ENCODE results near the gene ECT2L. TPM values are rescaled to one million over a fixed set of nuclear protein-coding genes. Genes with fewer than 3 reads are reported as not detected.

Gene ECT2L
- total and polyA plus RNA-seq, 4 donors: under 0.01 to 0.32 TPM; not detected in 2

GRCh38 chr6:138865480-138866109 is 69.7 kb downstream of the ECT2L start:
- no peak overlapping the region for H3K4me3 ChIP-seq (ENCODE audit: low read depth in 1 of 3, low read length in 3 of 3)
- no peak overlapping the region for H3K9ac ChIP-seq (ENCODE audit: low read depth in 1 of 2, low read length in 2 of 2)
- no peaks in the 10 kb centered on the region for H3K4me1 ChIP-seq (ENCODE audit: control insufficient read depth in 4 of 4, insufficient read depth in 4 of 4, low read length in 3 of 4)
- no peak for TF ChIP-seq ATF3 (IDR thresholded peaks at IDR 0.05)
- no peak for TF ChIP-seq TAF1 (conservative IDR thresholded peaks at IDR 0.05)
- no peaks in the 10 kb centered on the region for H3K9me3 ChIP-seq (ENCODE audit: control insufficient read depth in 4 of 4, low read length in 3 of 4)
- no peaks in the 10 kb centered on the region for H3K27me3 ChIP-seq (ENCODE audit: control insufficient read depth in 4 of 4, insufficient read depth in 4 of 4, low read length in 3 of 4)
- H3K27ac ChIP-seq (ENCODE audit: low read depth in 1 of 2, low read length in 2 of 2): no peak overlapping the region
- no peaks in the 10 kb centered on the region for H3K36me3 ChIP-seq (ENCODE audit: control insufficient read depth in 4 of 4, insufficient read depth in 3 of 4, low read depth in 1 of 4, low read length in 3 of 4)
- DNase-seq (ENCODE audit: low spot score): no peak
- WGBS: 95% methylated on average over 6 of the region's 6 CpGs

- no peaks in the 10 kb centered on the region for H3K4me1 ChIP-seq (ENCODE audit: control insufficient read depth in 4 of 4, insufficient read depth in 4 of 4, low read length in 3 of 4)
- H3K27ac ChIP-seq (ENCODE audit: low read depth in 1 of 2, low read length in 2 of 2): no peak overlapping the region
- TF ChIP-seq EGR1 (IDR thresholded peaks at IDR 0.05; ENCODE audit: low read depth in 2 of 2) (no peak), GABPA (IDR thresholded peaks at IDR 0.05 in 1 of 2, conservative IDR thresholded peaks at IDR 0.05 in 1 of 2) (no peak), SP1 (IDR thresholded peaks at IDR 0.05) (no peak), ATF3 (IDR thresholded peaks at IDR 0.05) (no peak), NR2F2 (IDR thresholded peaks at IDR 0.05) (no peak), TAF1 (conservative IDR thresholded peaks at IDR 0.05) (no peak)
- no peak overlapping the region for H3K9ac ChIP-seq (ENCODE audit: low read depth in 1 of 2, low read length in 2 of 2)
- no peaks in the 10 kb centered on the region for H3K36me3 ChIP-seq (ENCODE audit: control insufficient read depth in 4 of 4, insufficient read depth in 3 of 4, low read depth in 1 of 4, low read length in 3 of 4)
- H3K27me3 ChIP-seq (ENCODE audit: control insufficient read depth in 4 of 4, insufficient read depth in 4 of 4, low read length in 3 of 4): no peaks in the 10 kb centered on the region
- no peak for DNase-seq (ENCODE audit: low spot score)
- H3K9me3 ChIP-seq (ENCODE audit: control insufficient read depth in 4 of 4, low read length in 3 of 4): no peaks in the 10 kb centered on the region
- no peak overlapping the region for H3K4me3 ChIP-seq (ENCODE audit: low read depth in 1 of 3, low read length in 3 of 3)
These were observed 72.3 kb downstream of the ECT2L start for GRCh38 chr6:138868181-138868580.

GRCh38 chr6:138869398-138869797 is 73.5 kb downstream of the ECT2L start:
- Histone ChIP-seq H3K27me3 (ENCODE audit: control insufficient read depth in 4 of 4, insufficient read depth in 4 of 4, low read length in 3 of 4) (no peaks in the 10 kb centered on the region), H3K27ac (ENCODE audit: low read depth in 1 of 2, low read length in 2 of 2) (no peak overlapping the region), H3K4me3 (ENCODE audit: low read depth in 1 of 3, low read length in 3 of 3) (no peak overlapping the region), H3K36me3 (ENCODE audit: control insufficient read depth in 4 of 4, insufficient read depth in 3 of 4, low read depth in 1 of 4, low read length in 3 of 4) (no peaks in the 10 kb centered on the region), H3K4me1 (ENCODE audit: control insufficient read depth in 4 of 4, insufficient read depth in 4 of 4, low read length in 3 of 4) (no peaks in the 10 kb centered on the region), H3K9me3 (ENCODE audit: control insufficient read depth in 4 of 4, low read length in 3 of 4) (no peaks in the 10 kb centered on the region), H3K9ac (ENCODE audit: low read depth in 1 of 2, low read length in 2 of 2) (no peak overlapping the region)
- WGBS: 92% methylated on average over 4 of the region's 4 CpGs
- DNase-seq (ENCODE audit: low spot score): no peak
- TF ChIP-seq EGR1 (IDR thresholded peaks at IDR 0.05; ENCODE audit: low read depth in 2 of 2) (no peak), HNF4G (IDR thresholded peaks at IDR 0.05) (no peak), RAD21 (IDR thresholded peaks at IDR 0.05) (no peak), RXRA (IDR thresholded peaks at IDR 0.05) (no peak), FOXA2 (IDR thresholded peaks at IDR 0.05) (no peak), GABPA (IDR thresholded peaks at IDR 0.05 in 1 of 2, conservative IDR thresholded peaks at IDR 0.05 in 1 of 2) (no peak), YY1 (IDR thresholded peaks at IDR 0.05) (no peak), SP1 (IDR thresholded peaks at IDR 0.05) (no peak), ZBTB33 (IDR thresholded peaks at IDR 0.05) (no peak), NR2F2 (IDR thresholded peaks at IDR 0.05) (no peak), ATF3 (IDR thresholded peaks at IDR 0.05) (no peak), CTCF (IDR thresholded peaks at IDR 0.05; ENCODE audit: low read depth, low read length, missing input control) (no peak), REST (IDR thresholded peaks at IDR 0.05) (no peak), MAX (IDR thresholded peaks at IDR 0.05) (no peak)
